ENCODE results near the gene MRPL38. TPM values are rescaled to one million over a fixed set of nuclear protein-coding genes. Genes with fewer than 3 reads are reported as not detected.

The MRPL38 gene
- total and polyA plus RNA-seq, 2 donors (not counting 1 experiment from before 2014, with no cell fraction given), result 126 to 127 TPM

GRCh38 chr17:75940727-75941441, 36.2 kb upstream of the MRPL38 start, which contains the start of gene FBF1:
Gene FBF1 (minus strand): TSS chr17:75941042. CDS start chr17:75938149, 2,893 bp downstream.
- peaks cover 12% of the 10 kb centered on the region for H3K4me1 Mint-ChIP-seq
- Histone ChIP-seq H3K27me3 (replicated peaks in 1 of 4; ENCODE audit: control extremely low read depth in 1 of 4, control insufficient read depth in 3 of 4, insufficient read depth in 4 of 4, low read length in 3 of 4) (no peaks in the 10 kb centered on the region), H3K9ac (ENCODE audit: low read length) (peak within 1 kb of the TSS; percentile 91), H3K36me3 (replicated peaks in 1 of 2; ENCODE audit: control extremely low read depth in 1 of 2, control insufficient read depth in 1 of 2, extremely low read depth in 1 of 2, insufficient read depth in 2 of 2, low read length in 1 of 2) (no peaks in the 10 kb centered on the region), H3K79me2 (ENCODE audit: control insufficient read depth, insufficient read depth, low read length) (peaks cover 3% of the 10 kb centered on the region), H2AFZ (ENCODE audit: insufficient read depth, low read depth, low read length, poor library complexity, severe bottlenecking) (peak within 1 kb of the TSS; percentile 99), H3K27ac (ENCODE audit: low read length in 2 of 2) (peak within 1 kb of the TSS; percentile 47 to 82), H3K4me2 (replicated peaks; ENCODE audit: low read depth, low read length, poor library complexity, severe bottlenecking) (peak within 1 kb of the TSS; percentile 95), H3K9me3 (ENCODE audit: control extremely low read depth in 1 of 3, control insufficient read depth in 2 of 3, insufficient read depth in 1 of 3, low read length in 2 of 3) (no peaks in the 10 kb centered on the region), H3K4me3 (ENCODE audit: control extremely low read depth in 1 of 5, extremely low read depth in 1 of 5, insufficient read depth in 1 of 5, low read depth in 2 of 5, low read length in 4 of 5) (peak within 1 kb of the TSS; percentile 6 to 97 (median 81)), H4K20me1 (ENCODE audit: control insufficient read depth, insufficient read depth, low read length, poor library complexity, severe bottlenecking) (no peaks in the 10 kb centered on the region), H3K4me1 (ENCODE audit: control insufficient read depth in 2 of 2, insufficient read depth in 2 of 2, low read length in 2 of 2) (peaks cover 0 to 14% of the 10 kb centered on the region in 2 donors)
- CTCF ChIA-PET, result interaction anchor here (0.7 to 1.4 kb wide), 6 partner anchors 35 to 255 kb away, joined by 3 to 6 read pairs (median 4); partner anchors contain the start of gene CDK3
- peak within 1 kb of the TSS; percentile 89 for H3K27ac Mint-ChIP-seq
- TF ChIP-seq EZH2 (IDR thresholded peaks at IDR 0.05; ENCODE audit: borderline replicate concordance, insufficient read depth, low read depth, low read length, poor library complexity, severe bottlenecking) (no peak), CTCF (IDR thresholded peaks at IDR 0.05) (no peak)
- under 1% methylated on average over 55 of the region's 63 CpGs for WGBS (ENCODE audit: insufficient coverage)
- H3K4me3 Mint-ChIP-seq, result peak within 1 kb of the TSS; percentile 92
- DNase-seq (peak; percentile 89), ATAC-seq (ENCODE audit: low read depth) (peak; percentile 99)
- POLR2A ChIA-PET, result interaction anchor here (0.7 to 1.3 kb wide), 4 partner anchors 38 to 186 kb away, joined by 3 to 4 read pairs (median 3); partner anchors contain the start of genes ACOX1, TEN1 and WBP2
- intact Hi-C loops (cut with micrococcal nuclease), result loop anchor here (1.0 to 2.0 kb wide), 5 partner anchors 36 to 157 kb away; partner anchors contain the start of genes ACOX1, TEN1, UNK and WBP2
- H3K27me3 Mint-ChIP-seq, result no peaks in the 10 kb centered on the region
- no peaks in the 10 kb centered on the region for H3K9me3 Mint-ChIP-seq (ENCODE audit: insufficient read depth)

GRCh38 chr17:75937652-75938051, 33.0 kb upstream of the MRPL38 start:
- Histone ChIP-seq H3K36me3 (replicated peaks in 1 of 2; ENCODE audit: control extremely low read depth in 1 of 2, control insufficient read depth in 1 of 2, extremely low read depth in 1 of 2, insufficient read depth in 2 of 2, low read length in 1 of 2) (no peaks in the 10 kb centered on the region), H3K27ac (ENCODE audit: low read length in 2 of 2) (no peak overlapping the region), H3K27me3 (replicated peaks in 1 of 4; ENCODE audit: control extremely low read depth in 1 of 4, control insufficient read depth in 3 of 4, insufficient read depth in 4 of 4, low read length in 3 of 4) (no peaks in the 10 kb centered on the region), H3K9ac (ENCODE audit: low read length) (no peak overlapping the region), H3K4me2 (replicated peaks; ENCODE audit: low read depth, low read length, poor library complexity, severe bottlenecking) (no peak overlapping the region), H2AFZ (ENCODE audit: insufficient read depth, low read depth, low read length, poor library complexity, severe bottlenecking) (no peak overlapping the region), H3K79me2 (ENCODE audit: control insufficient read depth, insufficient read depth, low read length) (peaks cover 3% of the 10 kb centered on the region), H3K4me3 (ENCODE audit: control extremely low read depth in 1 of 5, extremely low read depth in 1 of 5, insufficient read depth in 1 of 5, low read depth in 2 of 5, low read length in 4 of 5) (no peak overlapping the region), H3K4me1 (ENCODE audit: control insufficient read depth in 2 of 2, insufficient read depth in 2 of 2, low read length in 2 of 2) (peaks cover 0 to 14% of the 10 kb centered on the region in 2 donors), H4K20me1 (ENCODE audit: control insufficient read depth, insufficient read depth, low read length, poor library complexity, severe bottlenecking) (no peaks in the 10 kb centered on the region), H3K9me3 (ENCODE audit: control extremely low read depth in 1 of 3, control insufficient read depth in 2 of 3, insufficient read depth in 1 of 3, low read length in 2 of 3) (no peaks in the 10 kb centered on the region)
- ATAC-seq (ENCODE audit: low read depth), result no peak
- POLR2A ChIA-PET, result no interaction called here
- Mint-ChIP-seq H3K4me1 (peaks cover 12% of the 10 kb centered on the region), H3K4me3 (no peak overlapping the region), H3K27me3 (no peaks in the 10 kb centered on the region), H3K27ac (no peak overlapping the region), H3K9me3 (ENCODE audit: insufficient read depth) (no peaks in the 10 kb centered on the region)
- intact Hi-C loops (cut with micrococcal nuclease), result no loop called here
- 96% methylated on average over 9 of the region's 13 CpGs for WGBS (ENCODE audit: insufficient coverage)
- CTCF ChIA-PET, result interaction anchor here (0.7 kb wide), 1 partner anchor 46 kb away, joined by 6 read pairs; no protein-coding TSS in a partner anchor
- DNase-seq, result no peak
- TF ChIP-seq CTCF (IDR thresholded peaks at IDR 0.05) (no peak), EZH2 (IDR thresholded peaks at IDR 0.05; ENCODE audit: borderline replicate concordance, insufficient read depth, low read depth, low read length, poor library complexity, severe bottlenecking) (no peak)
